ENCODE results near the gene METTL17. TPM values are rescaled to one million over a fixed set of nuclear protein-coding genes. Genes with fewer than 3 reads are reported as not detected.

The METTL17 gene
- total RNA-seq, 1 experiment from 2014 or later = 150 TPM

DNA sequence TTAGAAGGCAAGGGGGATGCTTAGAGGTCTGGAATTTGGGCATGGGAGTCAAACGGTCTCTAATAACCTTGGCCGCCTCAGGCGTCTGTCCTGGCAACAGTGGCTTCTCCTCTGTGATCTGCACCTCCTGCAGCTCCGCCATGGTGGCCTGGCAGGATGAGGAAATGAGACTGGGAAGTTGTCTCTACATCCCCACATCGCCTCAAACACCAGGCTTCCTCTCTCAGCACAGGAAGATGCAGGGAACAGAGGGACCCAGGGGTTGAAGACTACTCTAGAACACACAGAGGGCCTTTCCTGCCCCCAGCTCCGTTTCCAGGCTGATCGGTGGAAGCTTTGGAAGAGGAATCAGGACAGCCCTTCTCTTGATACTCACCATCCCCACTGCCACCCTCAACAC, 33.4 kb downstream of the METTL17 start:
- Histone ChIP-seq H3K79me2 (ENCODE audit: low read length) (no peaks in the 10 kb centered on the region), H2AFZ (ENCODE audit: low read length) (no peak overlapping the region), H3K9ac (ENCODE audit: low read length) (no peak overlapping the region), H3K9me2 (replicated peaks; ENCODE audit: insufficient read depth, low read length) (no peaks in the 10 kb centered on the region), H3K4me2 (ENCODE audit: low read depth, low read length, poor library complexity, severe bottlenecking) (no peak overlapping the region), H3K27me3 (ENCODE audit: low read length) (no peaks in the 10 kb centered on the region; the same call in 1 of the 2 replicates), H3K4me3 (ENCODE audit: low read length) (no peak overlapping the region), H3K36me3 (ENCODE audit: insufficient read depth, low read length) (no peaks in the 10 kb centered on the region), H3K27ac (ENCODE audit: low read length) (no peak overlapping the region), H3K9me3 (ENCODE audit: low read length) (no peaks in the 10 kb centered on the region), H3K4me1 (ENCODE audit: low read length) (no peaks in the 10 kb centered on the region), H4K20me1 (ENCODE audit: insufficient read depth, low read depth, low read length) (0 out of 2 replicates have a peak, but pooled peaks cover 3% of the 10 kb centered on the region)
- DNase-seq = no peak

DNA sequence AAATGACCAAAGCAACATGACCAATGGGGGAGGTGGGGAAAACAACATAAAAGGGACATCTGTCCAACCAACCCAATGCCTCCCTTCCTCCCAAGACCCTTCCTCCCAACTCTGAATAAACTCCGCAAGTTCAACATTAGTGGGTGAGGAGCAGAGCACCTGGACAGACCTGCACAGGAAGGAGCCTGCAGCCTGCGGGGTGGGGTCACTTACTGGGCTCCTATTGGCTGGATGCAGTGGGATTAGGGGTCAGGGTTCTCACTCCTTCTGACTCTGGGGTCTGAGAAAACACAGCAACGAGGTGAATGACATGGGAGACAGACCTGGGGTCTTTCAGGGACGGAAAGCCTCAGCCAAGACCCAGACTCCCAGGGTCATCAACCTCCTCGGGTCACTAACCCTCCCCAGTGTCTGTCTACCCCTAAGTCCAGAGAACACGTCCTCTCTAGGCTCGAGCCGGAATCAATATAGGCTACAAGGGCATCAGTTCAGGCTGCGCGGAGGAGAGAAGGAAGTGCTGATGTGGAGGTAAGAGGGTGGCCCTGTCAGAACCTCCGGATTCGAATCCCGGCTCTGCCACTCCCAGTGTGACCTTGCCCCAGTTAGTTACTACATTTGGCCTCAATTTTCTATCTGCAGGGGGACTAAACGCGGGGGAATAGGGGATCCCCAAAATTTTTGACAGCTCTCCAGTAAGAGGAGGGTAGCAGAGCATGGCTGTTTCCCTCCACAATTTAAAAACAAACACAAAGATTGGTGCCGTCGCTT, 34.2 kb downstream of the METTL17 start:
- H3K4me2 ChIP-seq (ENCODE audit: low read depth, low read length, poor library complexity, severe bottlenecking) = no peak overlapping the region
- H3K27ac ChIP-seq (ENCODE audit: low read length) = no peak overlapping the region
- no peak overlapping the region for H3K4me3 ChIP-seq (ENCODE audit: low read length)
- no peaks in the 10 kb centered on the region for H3K4me1 ChIP-seq (ENCODE audit: low read length)
- H2AFZ ChIP-seq (ENCODE audit: low read length) = no peak overlapping the region
- no peaks in the 10 kb centered on the region for H3K36me3 ChIP-seq (ENCODE audit: insufficient read depth, low read length)
- no peaks in the 10 kb centered on the region for H3K9me2 ChIP-seq (replicated peaks; ENCODE audit: insufficient read depth, low read length)
- no peaks in the 10 kb centered on the region for H3K79me2 ChIP-seq (ENCODE audit: low read length)
- no peaks in the 10 kb centered on the region for H3K9me3 ChIP-seq (ENCODE audit: low read length)
- no peak overlapping the region for H3K9ac ChIP-seq (ENCODE audit: low read length)
- no peak for DNase-seq
- H3K27me3 ChIP-seq (ENCODE audit: low read length) = no peaks in the 10 kb centered on the region; the same call in 1 of the 2 replicates
- H4K20me1 ChIP-seq (ENCODE audit: insufficient read depth, low read depth, low read length) = 0 out of 2 replicates have a peak, but pooled peaks cover 3% of the 10 kb centered on the region

DNA sequence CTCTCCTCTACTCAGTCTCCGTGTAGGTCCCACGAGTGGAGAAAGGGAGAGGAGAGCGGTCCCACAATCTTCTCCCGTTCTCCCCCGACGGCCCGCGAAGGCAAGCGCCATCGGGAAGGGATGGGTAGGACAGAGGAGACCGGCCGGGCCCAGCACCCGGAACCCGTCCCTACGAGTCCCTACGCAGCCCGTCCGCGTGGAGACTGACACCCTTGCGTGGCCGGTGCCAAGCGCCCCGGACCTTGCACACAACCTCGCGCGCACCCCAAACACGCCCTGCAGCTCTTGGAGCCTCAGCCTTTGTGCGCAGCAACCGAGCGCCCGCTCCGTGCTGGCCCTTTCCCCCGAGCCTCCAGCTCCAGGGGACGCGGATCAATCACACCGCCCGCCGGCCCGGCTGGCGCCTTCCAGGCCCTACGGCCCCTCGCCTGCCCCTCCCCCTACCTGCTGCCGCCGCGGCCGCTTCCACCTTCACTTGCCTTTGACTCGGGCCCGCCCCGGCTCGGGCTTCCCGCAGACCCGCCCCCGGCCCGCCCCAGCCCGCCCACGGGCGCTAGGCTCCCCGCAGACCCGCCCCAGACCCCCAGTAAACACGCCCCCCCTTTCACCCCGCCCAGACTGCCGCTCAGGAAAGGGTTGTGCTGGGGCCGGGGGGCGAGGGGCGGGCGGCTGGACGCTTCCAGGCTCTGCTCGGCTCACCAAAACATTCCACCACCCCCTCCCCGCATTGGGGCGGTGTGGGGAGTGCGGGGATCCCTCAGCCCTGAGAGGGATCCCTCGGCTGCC, 35.0 kb downstream of the METTL17 start, which contains the start of gene NDRG2:
Gene NDRG2, minus strand, starts transcription at position 477 of the 786 bp plus-strand sequence. CDS start 1,746 bp downstream, outside the sequence.
- no peaks in the 10 kb centered on the region; the same call in 1 of the 2 replicates for H3K27me3 ChIP-seq (ENCODE audit: low read length)
- H3K9me2 ChIP-seq (replicated peaks; ENCODE audit: insufficient read depth, low read length) = no peaks in the 10 kb centered on the region
- H3K79me2 ChIP-seq (ENCODE audit: low read length) = no peaks in the 10 kb centered on the region
- no peak within 1 kb of the TSS for H3K9ac ChIP-seq (ENCODE audit: low read length)
- 0 out of 2 replicates have a peak, but pooled peaks cover 3% of the 10 kb centered on the region for H4K20me1 ChIP-seq (ENCODE audit: insufficient read depth, low read depth, low read length)
- no peaks in the 10 kb centered on the region for H3K4me1 ChIP-seq (ENCODE audit: low read length)
- no peak within 1 kb of the TSS for H3K27ac ChIP-seq (ENCODE audit: low read length)
- no peaks in the 10 kb centered on the region for H3K9me3 ChIP-seq (ENCODE audit: low read length)
- H3K4me2 ChIP-seq (ENCODE audit: low read depth, low read length, poor library complexity, severe bottlenecking) = no peak within 1 kb of the TSS
- no peaks in the 10 kb centered on the region for H3K36me3 ChIP-seq (ENCODE audit: insufficient read depth, low read length)
- H2AFZ ChIP-seq (ENCODE audit: low read length) = no peak within 1 kb of the TSS
- DNase-seq = no peak
- H3K4me3 ChIP-seq (ENCODE audit: low read length) = no peak within 1 kb of the TSS

DNA sequence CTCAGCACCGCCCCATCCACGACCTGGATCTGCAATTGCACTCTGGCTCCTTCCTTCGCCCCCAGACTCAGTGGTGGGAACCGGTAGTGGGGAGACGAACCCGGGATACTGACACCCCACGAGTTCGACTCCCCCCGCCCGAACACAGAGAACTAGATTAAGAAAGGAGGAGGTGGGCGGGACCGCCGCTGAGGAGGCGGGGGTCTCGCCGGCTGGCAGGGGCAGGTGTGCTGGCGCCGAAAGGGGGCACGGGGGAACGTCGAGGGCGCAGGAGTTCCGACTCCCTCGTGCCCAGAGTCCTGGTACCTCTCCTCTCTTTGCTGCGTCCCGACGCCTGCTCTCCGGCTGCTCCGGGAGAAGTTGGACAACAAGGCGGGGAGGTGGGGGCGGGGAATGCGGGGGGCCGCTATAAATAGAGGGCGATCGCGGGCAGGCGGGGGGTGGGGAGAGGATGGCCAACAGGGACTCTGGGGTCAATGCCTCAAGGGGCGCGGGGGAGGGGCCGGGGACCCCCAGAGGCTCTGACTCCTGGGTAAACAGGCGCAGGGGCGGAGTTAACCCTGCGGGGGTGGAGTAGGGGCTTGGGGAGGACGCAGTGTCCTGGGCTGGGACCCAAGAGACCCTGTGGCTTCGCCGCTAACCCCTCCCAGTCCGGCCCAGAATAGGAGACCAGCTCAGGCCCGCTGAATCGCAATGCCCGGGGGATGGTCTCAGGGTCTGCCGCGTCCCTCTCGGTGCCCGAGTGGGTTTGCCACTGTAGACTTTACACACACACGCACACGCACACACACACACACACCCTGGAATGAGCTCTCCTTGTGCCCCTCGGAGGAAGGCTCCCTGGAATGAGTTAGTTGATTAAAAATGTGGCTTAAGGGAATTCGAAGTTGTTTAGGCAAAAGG, 35.8 kb downstream of the METTL17 start:
- H3K27me3 ChIP-seq (ENCODE audit: low read length) = no peaks in the 10 kb centered on the region; the same call in 1 of the 2 replicates
- no peaks in the 10 kb centered on the region for H3K79me2 ChIP-seq (ENCODE audit: low read length)
- no peak overlapping the region for H3K4me2 ChIP-seq (ENCODE audit: low read depth, low read length, poor library complexity, severe bottlenecking)
- H3K4me3 ChIP-seq (ENCODE audit: low read length) = no peak overlapping the region
- H3K9me2 ChIP-seq (replicated peaks; ENCODE audit: insufficient read depth, low read length) = no peaks in the 10 kb centered on the region
- no peak overlapping the region for H3K27ac ChIP-seq (ENCODE audit: low read length)
- DNase-seq = no peak
- no peak overlapping the region for H2AFZ ChIP-seq (ENCODE audit: low read length)
- H3K9me3 ChIP-seq (ENCODE audit: low read length) = no peaks in the 10 kb centered on the region
- no peaks in the 10 kb centered on the region for H3K36me3 ChIP-seq (ENCODE audit: insufficient read depth, low read length)
- H3K9ac ChIP-seq (ENCODE audit: low read length) = no peak overlapping the region
- H3K4me1 ChIP-seq (ENCODE audit: low read length) = no peaks in the 10 kb centered on the region
- H4K20me1 ChIP-seq (ENCODE audit: insufficient read depth, low read depth, low read length) = 0 out of 2 replicates have a peak, but pooled peaks cover 3% of the 10 kb centered on the region

DNA sequence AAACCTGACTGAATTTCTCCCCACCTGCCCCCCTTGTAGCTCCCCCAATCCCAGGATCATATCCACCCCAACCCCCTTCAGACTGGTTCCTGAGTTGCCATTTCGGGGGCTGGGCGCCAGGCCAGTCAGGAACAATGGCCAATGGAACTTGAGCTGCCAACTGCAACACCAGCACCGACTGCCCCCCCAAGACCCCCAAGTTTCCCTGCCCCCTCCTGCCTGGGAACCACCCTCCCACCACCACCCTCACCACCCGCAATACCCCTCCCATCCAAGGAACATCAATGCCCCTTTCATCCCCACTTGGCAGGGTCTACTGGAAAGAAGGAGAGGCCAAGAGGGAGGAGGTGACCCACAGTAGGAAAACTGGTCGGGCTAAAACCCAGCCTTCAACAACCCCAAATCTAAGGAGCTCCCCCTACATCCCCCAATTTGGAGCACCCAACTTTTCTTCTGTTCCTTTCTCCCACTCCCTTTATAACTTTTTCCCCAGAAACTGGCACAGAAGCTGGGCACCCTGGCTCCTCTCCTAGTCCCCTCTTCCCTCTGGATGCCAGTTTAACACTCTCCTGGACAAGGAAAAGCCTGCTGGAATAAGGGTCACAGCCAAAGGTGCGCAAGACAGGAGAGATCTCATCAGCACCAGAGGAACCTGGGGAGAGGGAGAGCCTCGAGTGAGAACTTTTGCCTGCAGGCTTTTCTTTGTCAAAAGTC, 36.7 kb downstream of the METTL17 start:
- H3K4me3 ChIP-seq (ENCODE audit: low read length) = no peak overlapping the region
- H3K36me3 ChIP-seq (ENCODE audit: insufficient read depth, low read length) = no peaks in the 10 kb centered on the region
- DNase-seq = no peak
- H3K79me2 ChIP-seq (ENCODE audit: low read length) = no peaks in the 10 kb centered on the region
- H3K27me3 ChIP-seq (ENCODE audit: low read length) = no peaks in the 10 kb centered on the region; the same call in 1 of the 2 replicates
- no peaks in the 10 kb centered on the region for H3K4me1 ChIP-seq (ENCODE audit: low read length)
- no peak overlapping the region for H3K9ac ChIP-seq (ENCODE audit: low read length)
- H3K9me3 ChIP-seq (ENCODE audit: low read length) = no peaks in the 10 kb centered on the region
- H3K27ac ChIP-seq (ENCODE audit: low read length) = no peak overlapping the region
- H2AFZ ChIP-seq (ENCODE audit: low read length) = no peak overlapping the region
- 0 out of 2 replicates have a peak, but pooled peaks cover 3% of the 10 kb centered on the region for H4K20me1 ChIP-seq (ENCODE audit: insufficient read depth, low read depth, low read length)
- H3K9me2 ChIP-seq (replicated peaks; ENCODE audit: insufficient read depth, low read length) = no peaks in the 10 kb centered on the region
- no peak overlapping the region for H3K4me2 ChIP-seq (ENCODE audit: low read depth, low read length, poor library complexity, severe bottlenecking)

DNA sequence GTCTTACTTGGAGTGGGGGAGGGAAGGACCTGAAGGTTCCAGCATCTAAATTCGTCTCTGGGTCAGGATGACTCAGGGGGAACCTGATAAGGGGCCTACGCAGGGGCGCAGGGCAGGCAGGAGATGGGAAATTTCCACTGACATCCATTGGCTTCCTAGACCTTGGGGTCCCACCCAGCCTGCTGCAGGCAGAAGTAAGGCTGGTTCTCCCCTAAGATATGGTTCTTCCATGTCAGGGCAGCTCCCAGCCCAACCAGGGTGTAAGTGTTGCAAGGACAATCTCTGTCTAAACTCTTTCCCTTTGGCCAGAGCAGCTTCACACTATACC, 37.2 kb downstream of the METTL17 start:
- Histone ChIP-seq H3K27me3 (ENCODE audit: low read length) (no peaks in the 10 kb centered on the region), H3K4me2 (ENCODE audit: low read depth, low read length, poor library complexity, severe bottlenecking) (no peak overlapping the region), H3K9me2 (replicated peaks; ENCODE audit: insufficient read depth, low read length) (no peaks in the 10 kb centered on the region), H3K9ac (ENCODE audit: low read length) (no peak overlapping the region), H3K4me1 (ENCODE audit: low read length) (no peaks in the 10 kb centered on the region), H3K9me3 (ENCODE audit: low read length) (no peaks in the 10 kb centered on the region), H3K36me3 (ENCODE audit: insufficient read depth, low read length) (no peaks in the 10 kb centered on the region), H4K20me1 (ENCODE audit: insufficient read depth, low read depth, low read length) (0 out of 2 replicates have a peak, but pooled peaks cover 3% of the 10 kb centered on the region), H3K79me2 (ENCODE audit: low read length) (no peaks in the 10 kb centered on the region), H2AFZ (ENCODE audit: low read length) (no peak overlapping the region), H3K27ac (ENCODE audit: low read length) (no peak overlapping the region), H3K4me3 (ENCODE audit: low read length) (no peak overlapping the region)
- no peak for DNase-seq

DNA sequence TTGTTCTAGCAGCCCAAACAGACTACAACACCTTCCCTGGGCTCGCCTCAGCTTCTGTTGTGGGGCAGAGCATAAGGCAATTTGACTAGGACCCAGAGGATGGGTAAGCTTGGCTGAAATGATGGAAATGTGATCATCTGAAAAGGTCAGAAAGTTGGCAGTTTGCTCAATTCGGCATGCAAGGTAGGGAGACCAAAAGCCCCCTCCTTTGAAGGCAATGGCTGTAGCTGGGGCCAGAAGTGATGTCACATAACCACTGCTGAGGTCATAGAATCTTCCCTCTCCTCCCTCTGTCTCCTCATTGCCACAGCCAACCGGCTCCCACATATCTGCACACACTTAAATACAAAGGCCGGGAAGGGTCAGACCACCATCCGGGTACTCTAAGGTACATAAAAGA, 40.1 kb downstream of the METTL17 start, which contains the start of gene TPPP2:
Gene TPPP2, plus strand, starts transcription at position 301 of the 400 bp plus-strand sequence. CDS start 365 bp downstream, outside the sequence.
- Histone ChIP-seq H2AFZ (ENCODE audit: low read length) (no peak within 1 kb of the TSS), H3K4me1 (ENCODE audit: low read length) (no peaks in the 10 kb centered on the region), H3K4me2 (ENCODE audit: low read depth, low read length, poor library complexity, severe bottlenecking) (no peak within 1 kb of the TSS), H4K20me1 (ENCODE audit: insufficient read depth, low read depth, low read length) (0 out of 2 replicates have a peak, but pooled peaks cover 3% of the 10 kb centered on the region), H3K9me3 (ENCODE audit: low read length) (no peaks in the 10 kb centered on the region), H3K36me3 (ENCODE audit: insufficient read depth, low read length) (no peaks in the 10 kb centered on the region), H3K9me2 (replicated peaks; ENCODE audit: insufficient read depth, low read length) (no peaks in the 10 kb centered on the region), H3K9ac (ENCODE audit: low read length) (no peak within 1 kb of the TSS), H3K27me3 (ENCODE audit: low read length) (no peaks in the 10 kb centered on the region), H3K4me3 (ENCODE audit: low read length) (no peak within 1 kb of the TSS), H3K27ac (ENCODE audit: low read length) (no peak within 1 kb of the TSS), H3K79me2 (ENCODE audit: low read length) (no peaks in the 10 kb centered on the region)
- no peak for DNase-seq
